NCI-H2227 treated with DMSO at 0.1 percent for 48 hours (cell line): Measurements from ENCODE around the gene BRI3.
"Not testable (repeated sequence)": the region's sequence is repeated elsewhere in the genome, so short reads cannot be mapped to it uniquely, and the experiment has no call there.

Source experiments
- DNase-seq: peaks from one replicate; lab custom pipeline; 2025; lab: John Stamatoyannopoulos, UW

Gene BRI3

DNA sequence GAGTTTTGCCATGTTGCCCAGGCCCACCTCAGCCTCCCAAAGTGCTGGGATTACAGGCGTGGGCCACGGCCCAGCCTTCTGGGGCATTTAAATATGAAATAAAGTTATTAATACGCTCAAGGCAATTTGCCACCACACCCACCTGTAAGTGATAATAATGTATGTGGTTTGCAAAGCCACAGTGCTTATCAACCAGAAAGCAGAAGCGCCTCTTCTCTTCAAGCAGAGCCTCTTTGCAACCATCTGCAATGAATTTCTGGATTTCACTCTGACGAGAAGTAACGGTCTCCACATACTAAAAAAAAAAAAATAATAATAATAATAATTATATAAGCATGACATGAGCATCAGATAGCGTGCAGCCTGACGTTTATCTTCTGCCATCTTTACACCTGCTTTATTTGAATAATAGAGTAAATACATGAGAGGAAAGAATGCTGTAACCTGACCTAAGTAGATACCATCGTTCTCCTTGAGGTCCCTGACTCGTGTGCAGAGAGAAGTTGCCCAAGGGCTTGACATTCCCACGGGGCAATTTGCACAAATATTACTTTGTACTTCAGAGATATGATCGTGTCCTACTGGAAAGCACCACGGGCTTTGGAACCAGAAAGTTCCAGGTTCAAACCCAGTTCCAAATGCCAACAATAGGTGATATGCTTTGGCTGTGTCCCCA, 34.0 kb downstream of the BRI3 start:
- DNase-seq: no peak

- not testable (repeated sequence) for DNase-seq
Measured at GRCh38 chr7:98315994-98316527, 34.6 kb downstream of the BRI3 start.

DNA sequence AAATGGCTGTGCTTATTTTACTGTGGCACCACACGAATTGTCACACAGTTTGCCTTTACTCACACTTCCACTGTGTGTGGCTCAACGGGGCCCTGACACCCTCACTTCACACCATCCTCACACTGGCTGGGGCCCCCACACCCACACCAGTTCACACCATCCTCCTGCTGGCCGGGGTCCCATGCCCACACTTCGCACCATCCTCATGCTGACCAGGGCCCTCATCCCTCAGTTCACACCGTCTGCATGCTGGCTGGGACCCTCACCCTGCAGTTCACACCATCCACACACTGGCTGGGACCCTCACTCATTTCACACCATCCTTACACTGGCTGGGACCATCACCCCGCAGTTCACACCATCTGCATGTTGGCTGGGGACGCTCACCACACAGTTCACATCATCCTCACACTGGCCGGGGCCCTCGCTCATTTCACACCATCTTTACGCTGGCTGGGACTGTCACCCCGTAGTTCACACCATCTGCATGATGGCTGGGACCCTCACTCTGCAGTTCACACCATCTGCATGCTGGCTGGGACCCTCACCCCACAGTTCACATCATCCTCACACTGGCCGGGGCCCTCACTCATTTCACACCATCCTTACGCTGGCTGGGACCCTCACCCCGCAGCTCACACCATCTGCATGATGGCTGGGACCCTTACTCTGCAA, 36.0 kb downstream of the BRI3 start:
- DNase-seq: no peak

DNA sequence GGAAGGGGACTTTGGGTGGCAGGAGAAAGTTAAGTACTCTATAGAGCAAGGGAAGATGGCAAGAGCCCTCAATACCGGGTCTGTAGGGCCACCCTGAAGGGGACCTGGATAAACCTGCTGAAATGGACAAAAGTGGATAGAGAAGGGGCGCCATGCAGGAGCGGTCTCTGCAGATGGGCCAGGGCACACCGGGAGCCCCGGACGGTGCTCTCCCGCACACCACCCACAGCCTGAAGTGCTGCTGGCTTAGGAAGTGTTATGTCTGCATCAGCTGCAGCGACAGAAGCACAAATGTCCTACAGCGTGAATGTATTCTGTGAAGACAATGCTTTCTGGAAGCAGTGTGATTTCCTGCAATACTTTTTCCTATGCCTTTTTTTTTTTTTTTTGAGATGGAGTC, 37.7 kb downstream of the BRI3 start:
- no peak for DNase-seq

DNA sequence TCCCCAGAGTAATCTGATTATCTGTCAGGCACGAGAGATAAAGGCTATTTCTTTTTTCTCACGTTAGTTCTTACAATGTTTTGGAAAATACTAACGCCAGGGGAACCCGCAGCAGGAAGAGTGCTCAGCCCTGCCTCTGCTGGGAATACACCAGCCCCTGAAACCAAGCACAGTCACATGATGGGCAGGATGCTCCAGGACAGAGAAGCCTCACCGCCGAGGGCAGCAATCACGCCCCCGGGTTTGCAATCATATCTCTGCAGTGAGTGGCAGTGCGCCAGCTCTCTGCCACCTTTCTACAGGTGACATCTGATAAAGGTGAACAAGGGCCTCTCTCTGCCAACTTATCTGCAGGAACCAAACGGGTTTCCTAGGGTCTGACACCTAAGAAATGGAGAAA, 39.8 kb downstream of the BRI3 start:
- no peak for DNase-seq

DNA sequence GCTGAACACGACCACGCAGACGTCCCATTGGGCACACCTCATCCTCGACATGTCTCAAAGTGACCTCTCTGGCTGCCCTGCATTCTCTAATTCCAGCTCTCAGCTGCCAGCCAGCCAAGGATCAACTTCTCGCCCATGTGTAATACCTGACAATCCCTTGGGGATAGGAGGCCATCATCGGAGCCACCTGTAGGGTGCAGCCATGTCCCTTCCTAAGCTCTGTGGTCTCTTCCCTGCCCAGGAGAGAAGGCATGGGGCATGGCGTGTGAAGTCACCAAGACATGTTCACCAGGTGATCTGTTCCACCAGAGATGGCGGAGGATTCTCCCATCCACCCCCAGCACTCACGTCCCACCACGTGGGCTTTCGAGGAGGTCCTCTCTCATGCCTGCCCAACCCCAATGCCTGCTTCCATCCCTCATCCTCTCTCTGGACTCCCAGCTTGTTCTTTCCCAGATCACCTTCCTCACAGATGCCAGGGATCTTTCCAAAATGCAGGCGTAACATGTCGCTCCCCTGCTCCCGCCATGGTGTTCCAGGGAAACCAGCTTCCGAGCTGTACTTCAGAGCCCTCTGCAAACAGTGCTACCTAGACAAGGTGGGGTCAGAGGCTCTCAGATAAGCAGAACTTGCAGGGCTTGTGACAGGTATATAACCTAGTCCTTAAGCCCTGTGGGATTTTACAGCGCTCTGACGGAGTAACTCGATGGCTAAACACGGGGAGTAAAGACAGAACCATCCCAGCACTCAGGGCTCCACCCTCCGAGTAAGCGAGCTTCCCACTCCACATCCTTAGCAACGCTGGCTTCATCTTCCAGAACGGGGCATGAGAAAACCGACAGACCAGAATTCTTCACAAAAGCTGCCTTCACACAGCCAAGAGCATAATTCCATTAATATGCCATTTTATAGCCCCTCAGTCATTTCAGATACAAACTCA, 41.1 kb downstream of the BRI3 start:
- DNase-seq: no peak

DNA sequence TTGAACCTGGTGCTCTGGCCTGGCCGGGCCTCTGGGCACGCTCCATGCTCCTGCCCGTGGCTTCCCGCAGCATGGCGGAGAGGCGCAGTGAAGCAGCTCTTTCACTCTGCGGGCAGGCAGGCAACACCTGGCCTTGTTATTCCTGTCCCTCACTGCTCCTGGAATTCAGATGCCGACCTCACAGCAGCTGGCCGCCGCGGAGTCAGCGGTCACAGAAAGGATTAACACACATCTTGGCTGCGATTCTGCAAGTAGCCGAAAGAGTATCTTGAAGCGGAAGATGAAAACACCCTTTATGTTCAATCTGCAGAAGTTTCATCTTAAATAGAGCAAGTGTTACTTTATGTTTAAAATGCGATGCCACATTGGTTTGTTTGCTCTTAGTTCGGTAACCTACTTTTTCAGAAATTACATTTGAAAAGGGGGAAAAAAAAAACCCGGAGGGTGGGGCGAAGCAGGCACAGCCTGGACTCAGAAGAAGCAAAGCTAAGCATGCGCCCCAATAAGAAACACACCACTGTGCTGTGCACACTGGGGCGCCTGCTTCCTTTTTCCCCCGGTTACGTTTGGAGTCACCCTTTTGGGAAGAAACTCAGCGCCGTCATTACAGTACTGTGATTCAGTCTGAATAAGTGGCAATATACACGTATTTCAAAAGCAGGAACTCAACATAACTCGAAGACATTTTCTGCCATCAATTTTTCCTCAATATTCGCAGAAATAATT, 42.3 kb downstream of the BRI3 start:
- peak; percentile 16 for DNase-seq

DNA sequence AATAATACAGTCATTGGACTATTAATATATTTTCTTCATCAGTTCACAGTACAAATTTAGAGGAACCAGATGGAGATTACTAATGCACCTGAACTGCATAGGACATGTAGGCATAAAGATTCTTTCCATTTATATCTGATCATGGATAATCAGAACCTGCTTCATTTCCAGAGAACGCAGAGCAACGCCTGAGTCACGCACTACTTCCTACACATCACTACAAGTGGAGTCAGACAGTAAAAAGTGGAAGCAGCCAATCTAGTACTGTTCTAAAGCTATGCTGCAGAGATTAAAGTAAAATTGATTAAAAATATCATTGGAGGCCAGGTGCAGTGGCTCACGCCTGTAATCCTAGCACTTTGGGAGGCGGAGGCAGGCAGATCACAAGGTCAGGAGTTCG, 43.3 kb downstream of the BRI3 start:
- no peak for DNase-seq

DNA sequence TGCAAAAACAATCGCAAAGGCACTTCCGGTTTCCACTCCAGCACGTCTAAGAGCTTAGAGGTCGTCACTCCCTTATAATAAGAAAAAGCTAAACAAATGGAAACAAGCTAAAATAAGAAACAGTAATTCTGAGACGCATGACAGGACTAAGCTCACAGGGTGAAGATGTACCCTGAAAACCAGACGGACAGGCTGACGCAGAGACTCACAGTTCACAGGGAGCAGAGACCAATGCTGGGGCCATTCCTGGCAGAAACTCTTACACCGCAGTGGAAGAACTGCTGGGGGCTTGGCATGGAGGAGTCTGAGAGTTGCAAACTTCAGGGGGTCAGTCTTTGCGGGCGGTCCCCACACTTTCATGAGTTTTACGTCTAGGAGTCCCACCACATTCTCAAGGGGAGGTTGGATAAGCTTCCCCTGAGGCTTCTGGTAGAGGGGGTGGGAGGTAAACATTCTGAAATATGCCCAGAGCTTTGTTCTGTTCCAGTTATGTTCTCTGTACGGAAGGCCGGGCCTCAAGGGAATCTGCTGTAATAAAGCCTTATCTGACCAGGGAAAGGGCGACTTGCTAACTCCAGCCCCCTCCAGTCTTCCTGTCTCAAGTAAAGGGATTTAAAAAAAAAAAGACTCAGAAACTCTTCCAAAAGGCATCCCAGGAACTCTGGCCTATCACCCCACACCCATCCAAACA, 47.8 kb downstream of the BRI3 start:
- no peak for DNase-seq

DNA sequence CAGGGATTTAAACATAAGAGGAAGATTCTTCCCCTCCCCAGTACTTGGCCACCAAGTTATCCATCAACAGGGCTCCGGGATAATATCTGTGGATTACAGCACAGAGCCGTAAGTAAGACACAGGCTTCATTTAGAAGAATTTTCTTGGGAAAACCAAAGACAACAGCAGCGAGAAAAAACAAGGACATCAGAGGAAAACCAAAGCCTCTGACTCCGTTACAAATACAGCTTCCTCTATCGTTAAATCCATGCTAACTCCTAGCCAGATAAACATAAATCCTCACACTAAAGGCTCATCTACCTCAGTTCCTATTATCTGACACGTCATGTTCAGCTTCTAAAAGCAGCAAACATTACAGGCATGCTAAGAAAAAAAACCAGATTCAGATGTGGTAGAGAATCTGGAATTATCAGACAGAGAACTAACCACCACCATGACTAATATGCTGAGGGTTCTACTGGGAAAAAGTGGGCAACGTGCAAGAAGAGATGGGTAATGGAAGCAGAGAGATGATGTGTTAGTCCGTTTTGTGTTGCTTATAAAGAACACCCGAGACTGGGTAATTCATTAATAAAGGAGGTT, 48.4 kb downstream of the BRI3 start:
- no peak for DNase-seq

- DNase-seq: no peak
Measured at GRCh38 chr7:98330926-98331529, 49.5 kb downstream of the BRI3 start.

DNA sequence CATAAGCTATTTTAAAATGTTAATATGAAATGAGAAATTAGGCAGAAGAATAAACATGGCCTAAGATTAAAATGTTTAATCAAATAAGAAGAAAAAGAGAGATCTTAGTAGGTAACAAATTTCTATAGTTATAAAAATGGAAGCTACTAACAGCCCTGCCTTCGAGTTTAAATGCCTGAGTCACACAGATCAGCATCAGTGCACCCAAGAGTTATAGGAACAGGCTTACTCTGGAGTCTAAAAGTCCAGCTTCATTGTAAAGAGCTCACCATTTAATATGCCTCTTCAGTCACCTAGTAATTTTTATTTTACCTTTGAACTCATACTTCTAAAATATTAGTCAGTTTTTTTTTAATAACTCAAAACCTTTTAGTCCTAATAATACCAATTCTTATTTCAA, 52.6 kb downstream of the BRI3 start:
- no peak for DNase-seq

- no peak for DNase-seq
Measured at GRCh38 chr7:98335411-98335977, 54.0 kb downstream of the BRI3 start.

DNA sequence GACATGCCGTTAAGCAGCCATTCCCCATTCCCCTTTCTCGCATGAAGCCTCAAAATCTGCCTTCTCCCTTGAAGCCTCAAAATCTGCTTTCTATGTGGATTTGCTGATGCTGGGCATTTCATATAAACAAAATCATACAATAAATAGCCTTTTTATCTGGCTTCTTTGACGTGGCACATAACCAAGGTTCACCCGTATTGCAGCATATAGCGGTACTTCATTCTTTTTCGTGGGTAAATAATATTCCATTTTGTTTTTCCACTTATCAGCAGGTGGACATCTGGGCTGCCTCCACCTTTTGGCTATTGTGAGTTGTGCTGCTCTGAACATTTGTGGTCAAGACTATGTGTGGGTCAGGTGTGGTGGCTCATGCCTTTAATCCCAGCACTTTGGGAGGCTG, 57.0 kb downstream of the BRI3 start:
- no peak for DNase-seq

GRCh38 chr7:98339043-98339442, 57.6 kb downstream of the BRI3 start:
- no peak for DNase-seq

- no peak for DNase-seq
Measured at GRCh38 chr7:98341106-98341505, 59.6 kb downstream of the BRI3 start.
